ENCODE results near the gene MXRA7. TPM values are rescaled to one million over a fixed set of nuclear protein-coding genes. Genes with fewer than 3 reads are reported as not detected.

Gene MXRA7
- total RNA-seq, 1 donor from 2014 or later, result 80.6 TPM

DNA sequence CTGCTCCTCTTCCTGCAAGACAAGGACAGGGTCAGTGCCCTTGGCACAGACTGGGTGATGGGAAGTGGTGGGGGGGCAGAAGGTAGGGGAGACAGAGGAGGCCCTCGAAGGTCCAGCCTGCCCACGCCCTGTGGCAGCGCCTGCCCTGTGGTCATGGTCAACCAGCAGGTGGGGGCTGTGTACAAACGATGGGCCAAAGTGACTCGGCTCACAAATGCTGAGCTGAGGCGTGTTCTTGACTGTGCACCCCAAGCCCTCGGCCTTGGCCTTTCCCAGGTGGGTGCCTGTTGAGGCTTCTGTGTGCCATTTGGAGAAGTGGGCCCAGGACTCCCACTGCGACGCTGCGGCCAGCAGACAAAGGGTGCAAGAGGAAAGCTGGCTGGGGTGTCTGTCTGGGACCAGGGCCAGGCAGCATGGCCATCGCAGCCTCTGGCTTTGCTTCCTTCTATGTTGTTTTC lies 22.6 kb downstream of the MXRA7 start:
- DNase-seq (ENCODE audit: low read depth), result no peak
- Histone ChIP-seq H3K4me3 (ENCODE audit: low read depth, low read length) (no peak overlapping the region), H3K36me3 (ENCODE audit: control insufficient read depth, insufficient read depth, low read length) (peaks cover 5% of the 10 kb centered on the region), H3K27me3 (ENCODE audit: control insufficient read depth, insufficient read depth, low read length) (no peaks in the 10 kb centered on the region)
- FAIRE-seq, result no peak
- no peak for TF ChIP-seq CTCF (IDR thresholded peaks at IDR 0.05; ENCODE audit: insufficient read depth, low read length, severe bottlenecking)

GRCh38 chr17:76687298-76688164 lies 23.2 kb downstream of the MXRA7 start:
- peaks cover 7% of the 10 kb centered on the region for H3K36me3 ChIP-seq (ENCODE audit: control insufficient read depth, insufficient read depth, low read length)
- TF ChIP-seq CTCF (IDR thresholded peaks at IDR 0.05; ENCODE audit: insufficient read depth, low read length, severe bottlenecking), result no peak
- no peaks in the 10 kb centered on the region for H3K27me3 ChIP-seq (ENCODE audit: control insufficient read depth, insufficient read depth, low read length)
- DNase-seq (ENCODE audit: low read depth) (no peak), FAIRE-seq (no peak)
- H3K4me3 ChIP-seq (ENCODE audit: low read depth, low read length), result no peak overlapping the region

DNA sequence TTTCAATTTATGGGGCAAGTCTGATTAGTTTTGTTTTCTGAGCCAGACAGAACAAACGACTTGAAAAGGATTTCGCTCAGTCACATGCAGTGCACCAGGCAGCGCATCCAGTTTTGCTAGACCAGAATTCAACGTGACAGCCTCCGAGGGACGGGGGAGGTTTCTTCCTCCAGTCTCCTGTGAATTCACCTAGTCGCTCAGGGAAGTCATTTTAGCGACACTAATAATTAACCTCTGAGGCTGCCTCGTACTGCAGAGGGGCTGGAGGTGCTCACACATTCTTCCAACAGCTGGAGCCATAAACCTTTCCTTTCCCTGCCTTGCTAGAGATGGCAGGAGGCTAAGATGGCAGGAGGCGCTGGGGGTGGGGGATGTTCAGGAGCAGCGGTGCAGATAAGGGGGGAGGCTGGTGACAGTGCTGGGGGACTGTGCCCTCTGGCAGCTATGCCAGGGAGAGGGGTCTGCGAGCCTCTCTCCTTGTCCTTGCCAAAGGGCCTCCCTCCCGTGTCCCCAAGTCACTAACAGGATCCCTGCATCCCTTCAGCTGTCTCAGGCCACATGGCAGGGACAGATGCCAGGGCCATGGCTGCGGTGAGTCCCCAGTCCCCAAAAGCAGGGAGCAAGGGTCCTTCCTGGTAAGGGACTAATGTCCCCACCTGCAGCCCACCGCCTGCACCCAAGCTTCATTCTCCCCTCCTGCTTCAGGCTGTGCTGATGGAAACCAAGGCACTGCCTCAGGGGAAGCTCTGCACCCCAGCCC lies 24.0 kb downstream of the MXRA7 start:
- no peak for TF ChIP-seq CTCF (IDR thresholded peaks at IDR 0.05; ENCODE audit: insufficient read depth, low read length, severe bottlenecking)
- H3K27me3 ChIP-seq (ENCODE audit: control insufficient read depth, insufficient read depth, low read length), result no peaks in the 10 kb centered on the region
- H3K4me3 ChIP-seq (ENCODE audit: low read depth, low read length), result no peak overlapping the region
- no peak for FAIRE-seq
- DNase-seq (ENCODE audit: low read depth), result no peak
- peaks cover 7% of the 10 kb centered on the region for H3K36me3 ChIP-seq (ENCODE audit: control insufficient read depth, insufficient read depth, low read length)

GRCh38 chr17:76685846-76686245 lies 24.9 kb downstream of the MXRA7 start:
- Histone ChIP-seq H3K27me3 (ENCODE audit: control insufficient read depth, insufficient read depth, low read length) (no peaks in the 10 kb centered on the region), H3K36me3 (ENCODE audit: control insufficient read depth, insufficient read depth, low read length) (peaks cover 8% of the 10 kb centered on the region), H3K4me3 (ENCODE audit: low read depth, low read length) (no peak overlapping the region)
- DNase-seq (ENCODE audit: low read depth) (no peak), FAIRE-seq (no peak)
- TF ChIP-seq CTCF (IDR thresholded peaks at IDR 0.05; ENCODE audit: insufficient read depth, low read length, severe bottlenecking), result no peak

DNA sequence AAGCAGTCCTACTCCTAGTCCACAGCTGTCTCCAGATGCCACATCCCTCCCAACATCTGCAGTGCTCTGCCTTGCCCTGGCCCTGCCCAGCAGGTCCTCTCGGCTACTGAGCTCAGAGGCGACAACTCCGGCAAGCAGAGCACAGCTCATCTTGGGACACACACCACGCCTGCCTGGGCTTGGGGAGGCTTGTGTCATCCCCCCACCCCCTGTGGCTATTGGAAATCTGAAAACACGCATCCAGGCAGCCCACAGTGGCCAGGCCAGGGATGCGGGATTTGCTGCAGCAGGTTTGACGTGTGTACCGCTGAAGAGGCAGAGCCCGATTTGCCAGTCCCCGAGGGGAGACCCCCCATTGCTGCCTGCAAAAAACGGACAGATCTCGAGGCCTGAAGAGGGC lies 25.4 kb downstream of the MXRA7 start:
- no peak for DNase-seq (ENCODE audit: low read depth)
- no peak overlapping the region for H3K4me3 ChIP-seq (ENCODE audit: low read depth, low read length)
- peaks cover 7% of the 10 kb centered on the region for H3K36me3 ChIP-seq (ENCODE audit: control insufficient read depth, insufficient read depth, low read length)
- no peaks in the 10 kb centered on the region for H3K27me3 ChIP-seq (ENCODE audit: control insufficient read depth, insufficient read depth, low read length)
- no peak for TF ChIP-seq CTCF (IDR thresholded peaks at IDR 0.05; ENCODE audit: insufficient read depth, low read length, severe bottlenecking)
- FAIRE-seq, result no peak

Measured in bronchial epithelial cell (primary cell).